ENCODE data around the gene BRD2.
A peak's percentile ranks its signal among the peaks of the same experiment; 100 is the strongest.

Gene BRD2

DNA sequence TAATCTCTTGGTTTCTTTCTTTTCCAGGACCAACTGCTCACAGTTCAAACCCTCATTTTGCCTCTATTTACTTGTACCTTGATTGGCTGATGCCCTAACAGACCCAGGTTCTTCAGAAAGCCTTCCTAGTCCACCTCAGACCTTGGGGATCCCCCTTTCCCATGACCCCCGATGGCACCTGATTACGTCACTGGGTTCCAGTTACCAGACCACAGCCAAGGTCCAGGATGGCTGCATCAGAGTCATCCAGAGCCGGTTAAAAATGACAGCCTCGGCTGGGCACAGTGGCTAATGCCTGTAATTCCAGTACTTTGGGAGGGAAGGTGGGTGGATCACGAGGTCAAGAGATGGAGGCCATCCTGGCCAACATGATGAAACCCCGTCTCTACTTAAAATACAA, 36.5 kb downstream of the BRD2 start:
- Histone ChIP-seq H3K9me3 (ENCODE audit: insufficient read depth, low read length) (no peaks in the 10 kb centered on the region), H3K36me3 (ENCODE audit: insufficient read depth, insufficient read length, low read length) (no peaks in the 10 kb centered on the region), H3K4me1 (ENCODE audit: insufficient read depth, insufficient read length) (no peaks in the 10 kb centered on the region), H3K4me3 (ENCODE audit: insufficient read length, low read depth) (no peak overlapping the region), H3K9ac (ENCODE audit: insufficient read length, low read depth) (no peak overlapping the region), H3K27me3 (ENCODE audit: insufficient read depth, insufficient read length) (peaks cover 5% of the 10 kb centered on the region)
- no peak for TF ChIP-seq ZNF274 (IDR thresholded peaks at IDR 0.05; ENCODE audit: low read depth, low read length)
- no peak for TF ChIP-seq YY1 (IDR thresholded peaks at IDR 0.05; ENCODE audit: insufficient read depth, insufficient read length)
- no peak for TF ChIP-seq SUZ12 (IDR thresholded peaks at IDR 0.05; ENCODE audit: extremely low read depth, insufficient read depth, insufficient read length)
- DNase-seq (ENCODE audit: low read depth, low spot score) = no peak

DNA sequence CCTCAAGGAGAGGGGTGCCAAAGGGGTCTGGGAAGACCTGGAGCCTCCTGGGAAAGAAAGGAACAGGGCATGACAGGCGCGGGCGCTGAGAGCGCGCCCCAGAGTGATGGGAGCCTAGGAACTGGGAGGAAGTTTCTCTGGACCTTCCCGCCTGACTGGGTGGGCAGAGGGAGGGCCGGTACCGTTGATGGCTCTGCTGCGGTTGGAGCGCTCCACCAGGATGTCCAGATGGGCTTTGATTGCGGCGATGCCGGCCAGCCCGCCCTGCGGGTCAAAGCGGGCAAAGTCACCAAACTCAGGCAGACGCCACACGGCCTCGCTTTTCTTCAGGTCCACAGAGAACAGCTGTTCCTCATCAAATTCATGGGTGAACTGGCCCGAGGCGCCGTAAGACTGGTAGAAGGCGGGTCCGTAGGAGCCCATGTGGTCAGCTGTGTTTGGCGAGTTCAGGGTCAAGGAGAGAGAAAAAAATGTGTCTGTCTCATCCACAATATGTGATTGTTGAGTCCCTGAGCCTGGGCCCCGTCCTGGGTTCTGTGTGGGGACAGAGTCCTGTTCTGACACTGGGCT, 39.5 kb downstream of the BRD2 start:
- TF ChIP-seq ZNF274 (IDR thresholded peaks at IDR 0.05; ENCODE audit: low read depth, low read length) = no peak
- no peak for TF ChIP-seq SUZ12 (IDR thresholded peaks at IDR 0.05; ENCODE audit: extremely low read depth, insufficient read depth, insufficient read length)
- TF ChIP-seq YY1 (IDR thresholded peaks at IDR 0.05; ENCODE audit: insufficient read depth, insufficient read length) = no peak
- no peak overlapping the region for H3K9ac ChIP-seq (ENCODE audit: insufficient read length, low read depth)
- DNase-seq (ENCODE audit: low read depth, low spot score) = no peak
- no peaks in the 10 kb centered on the region for H3K9me3 ChIP-seq (ENCODE audit: insufficient read depth, low read length)
- H3K27me3 ChIP-seq (ENCODE audit: insufficient read depth, insufficient read length) = no peaks in the 10 kb centered on the region
- H3K4me1 ChIP-seq (ENCODE audit: insufficient read depth, insufficient read length) = no peaks in the 10 kb centered on the region
- H3K36me3 ChIP-seq (ENCODE audit: insufficient read depth, insufficient read length, low read length) = no peaks in the 10 kb centered on the region
- H3K4me3 ChIP-seq (ENCODE audit: insufficient read length, low read depth) = no peak overlapping the region

DNA sequence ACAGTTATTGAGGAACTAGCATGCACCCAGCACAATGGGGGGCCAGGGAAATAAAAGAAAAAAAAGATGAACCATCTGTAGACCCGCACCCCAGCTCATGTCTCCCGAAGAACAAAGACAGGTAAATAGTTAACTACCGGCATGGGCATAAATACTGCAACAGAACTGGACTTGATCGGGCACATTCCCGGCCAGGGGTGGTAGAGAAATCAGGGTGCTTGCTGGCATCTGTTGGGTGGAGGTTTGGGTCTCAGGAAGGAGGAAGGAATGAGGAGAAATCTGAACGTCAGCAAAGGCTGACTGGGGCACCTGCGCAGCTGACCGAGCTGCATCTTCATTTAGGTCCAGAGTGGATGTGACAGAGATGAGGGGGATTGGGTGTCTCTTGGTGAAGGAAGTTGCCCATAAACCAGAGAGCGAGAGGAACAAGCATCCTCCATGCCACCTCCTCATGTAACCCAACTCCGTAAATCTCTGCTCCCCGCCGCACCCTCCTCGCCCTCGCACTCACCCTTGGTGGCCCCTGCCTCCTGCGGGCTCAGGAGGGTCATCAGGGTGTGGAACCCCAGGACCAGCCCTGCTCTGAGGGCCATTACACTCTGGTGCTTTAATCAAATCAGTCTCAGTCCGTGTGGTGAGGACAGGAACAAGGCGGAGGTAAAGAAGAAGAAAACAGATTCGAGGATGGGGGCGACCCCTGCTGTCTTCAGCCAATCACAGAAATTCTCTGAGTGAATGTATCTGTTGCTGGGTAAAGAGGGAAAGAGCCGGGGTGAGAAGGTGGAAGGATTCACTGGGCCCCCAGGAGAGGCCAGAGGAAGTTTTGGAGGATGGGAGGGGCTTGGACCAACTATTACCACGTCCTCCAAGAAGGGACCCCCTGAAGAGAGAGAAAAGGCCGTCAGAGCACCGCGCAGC, 40.8 kb downstream of the BRD2 start, which contains the start of gene HLA-DOA:
HLA-DOA (minus strand) TSS at position 648 of the 918 bp plus-strand sequence.
- H3K36me3 ChIP-seq (ENCODE audit: insufficient read depth, insufficient read length, low read length) = no peaks in the 10 kb centered on the region
- DNase-seq (ENCODE audit: low read depth, low spot score) = peak; percentile 18
- TF ChIP-seq SUZ12 (IDR thresholded peaks at IDR 0.05; ENCODE audit: extremely low read depth, insufficient read depth, insufficient read length) = no peak
- no peak for TF ChIP-seq YY1 (IDR thresholded peaks at IDR 0.05; ENCODE audit: insufficient read depth, insufficient read length)
- TF ChIP-seq ZNF274 (IDR thresholded peaks at IDR 0.05; ENCODE audit: low read depth, low read length) = no peak
- peak within 1 kb of the TSS; percentile 50 for H3K9ac ChIP-seq (ENCODE audit: insufficient read length, low read depth)
- no peaks in the 10 kb centered on the region for H3K4me1 ChIP-seq (ENCODE audit: insufficient read depth, insufficient read length)
- peak within 1 kb of the TSS; percentile 42 for H3K4me3 ChIP-seq (ENCODE audit: insufficient read length, low read depth)
- H3K27me3 ChIP-seq (ENCODE audit: insufficient read depth, insufficient read length) = no peaks in the 10 kb centered on the region
- H3K9me3 ChIP-seq (ENCODE audit: insufficient read depth, low read length) = no peaks in the 10 kb centered on the region

DNA sequence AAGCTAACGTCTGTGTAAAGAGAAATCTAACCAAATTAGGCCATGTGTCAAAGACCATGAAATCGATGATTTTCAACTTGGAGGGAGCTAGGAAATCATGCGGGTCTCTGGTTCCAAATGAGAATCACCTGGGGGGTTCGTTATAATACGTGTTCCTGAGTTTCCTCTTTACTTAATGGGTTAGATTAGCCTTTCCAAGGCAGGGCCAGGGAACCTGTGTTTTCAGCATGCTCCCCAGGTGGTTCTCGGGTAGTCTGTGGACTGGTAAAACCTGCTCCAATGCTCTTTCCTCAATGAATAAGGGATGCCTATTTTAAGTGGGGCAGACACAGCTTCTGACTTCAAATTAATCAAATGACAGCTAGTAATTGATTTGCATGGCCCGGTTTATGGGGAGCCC, 42.0 kb downstream of the BRD2 start:
- Histone ChIP-seq H3K9ac (ENCODE audit: insufficient read length, low read depth) (no peak overlapping the region), H3K27me3 (ENCODE audit: insufficient read depth, insufficient read length) (no peaks in the 10 kb centered on the region), H3K4me3 (ENCODE audit: insufficient read length, low read depth) (no peak overlapping the region), H3K9me3 (ENCODE audit: insufficient read depth, low read length) (no peaks in the 10 kb centered on the region), H3K36me3 (ENCODE audit: insufficient read depth, insufficient read length, low read length) (no peaks in the 10 kb centered on the region), H3K4me1 (ENCODE audit: insufficient read depth, insufficient read length) (no peaks in the 10 kb centered on the region)
- TF ChIP-seq YY1 (IDR thresholded peaks at IDR 0.05; ENCODE audit: insufficient read depth, insufficient read length) = no peak
- TF ChIP-seq ZNF274 (IDR thresholded peaks at IDR 0.05; ENCODE audit: low read depth, low read length) = no peak
- no peak for TF ChIP-seq SUZ12 (IDR thresholded peaks at IDR 0.05; ENCODE audit: extremely low read depth, insufficient read depth, insufficient read length)
- DNase-seq (ENCODE audit: low read depth, low spot score) = no peak

DNA sequence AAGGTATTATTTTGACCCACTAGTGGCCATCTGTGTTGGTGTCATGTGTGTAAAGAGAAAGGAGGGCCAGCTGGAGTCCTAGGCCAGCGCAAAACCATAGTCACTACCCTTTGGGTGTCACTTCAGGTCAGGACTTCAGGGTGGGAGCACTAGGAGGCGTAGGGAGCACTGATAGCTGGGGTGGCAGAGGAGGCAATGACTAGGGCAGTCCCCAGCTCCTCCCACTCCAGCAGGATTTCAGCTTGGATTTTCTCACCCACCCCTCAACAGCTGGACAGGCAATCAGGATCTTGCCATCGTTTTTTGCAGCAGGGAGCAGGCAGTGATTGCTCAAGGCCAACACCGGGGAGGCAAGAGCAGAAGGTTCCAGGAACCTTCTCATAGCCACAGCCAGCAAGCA, 45.2 kb downstream of the BRD2 start:
- Histone ChIP-seq H3K27me3 (ENCODE audit: insufficient read depth, insufficient read length) (no peaks in the 10 kb centered on the region), H3K4me3 (ENCODE audit: insufficient read length, low read depth) (no peak overlapping the region), H3K9ac (ENCODE audit: insufficient read length, low read depth) (no peak overlapping the region), H3K36me3 (ENCODE audit: insufficient read depth, insufficient read length, low read length) (no peaks in the 10 kb centered on the region), H3K4me1 (ENCODE audit: insufficient read depth, insufficient read length) (no peaks in the 10 kb centered on the region), H3K9me3 (ENCODE audit: insufficient read depth, low read length) (no peaks in the 10 kb centered on the region)
- no peak for DNase-seq (ENCODE audit: low read depth, low spot score)
- TF ChIP-seq ZNF274 (IDR thresholded peaks at IDR 0.05; ENCODE audit: low read depth, low read length) (no peak), SUZ12 (IDR thresholded peaks at IDR 0.05; ENCODE audit: extremely low read depth, insufficient read depth, insufficient read length) (no peak), YY1 (IDR thresholded peaks at IDR 0.05; ENCODE audit: insufficient read depth, insufficient read length) (no peak)

DNA sequence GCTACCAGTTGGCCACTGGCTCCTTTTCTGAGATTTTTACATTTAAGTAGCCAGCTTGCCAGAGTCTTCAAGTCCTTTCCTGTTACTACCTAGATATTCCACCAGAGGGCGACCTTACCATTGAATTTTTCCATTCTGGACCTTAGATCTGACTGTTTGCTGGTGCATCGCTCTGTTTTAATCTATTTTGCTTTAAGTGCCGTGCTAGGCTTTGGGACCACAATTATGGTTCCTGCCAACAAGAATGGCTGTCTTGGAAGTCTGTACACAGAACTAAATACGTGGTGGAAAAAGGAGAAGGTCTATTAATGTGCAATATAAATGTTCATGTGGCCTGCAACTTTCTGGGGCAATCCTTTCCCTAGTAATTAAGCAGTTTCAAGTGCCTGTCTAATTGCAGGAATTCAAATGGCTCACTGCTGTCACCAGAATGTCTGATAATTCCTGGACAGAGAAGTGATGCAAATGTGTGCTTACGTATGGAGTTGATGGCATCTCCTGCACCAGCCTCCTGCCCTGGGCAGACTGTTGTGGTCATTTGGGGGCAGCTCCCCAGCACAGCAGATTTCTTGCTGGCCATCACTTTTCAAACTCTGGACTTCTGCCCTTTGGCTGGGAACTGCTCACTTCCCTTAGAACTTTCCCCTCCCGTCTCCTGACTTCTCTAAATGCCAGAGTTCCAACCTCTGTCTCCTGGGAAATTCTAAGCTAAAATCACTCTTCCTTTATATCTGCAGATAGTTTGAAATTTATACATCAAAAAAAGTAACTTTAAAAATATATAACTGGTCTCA, 46.6 kb downstream of the BRD2 start:
- H3K27me3 ChIP-seq (ENCODE audit: insufficient read depth, insufficient read length) = no peaks in the 10 kb centered on the region
- no peaks in the 10 kb centered on the region for H3K4me1 ChIP-seq (ENCODE audit: insufficient read depth, insufficient read length)
- peak; percentile 54 for DNase-seq (ENCODE audit: low read depth, low spot score)
- H3K4me3 ChIP-seq (ENCODE audit: insufficient read length, low read depth) = no peak overlapping the region
- no peak for TF ChIP-seq YY1 (IDR thresholded peaks at IDR 0.05; ENCODE audit: insufficient read depth, insufficient read length)
- no peak overlapping the region for H3K9ac ChIP-seq (ENCODE audit: insufficient read length, low read depth)
- H3K36me3 ChIP-seq (ENCODE audit: insufficient read depth, insufficient read length, low read length) = no peaks in the 10 kb centered on the region
- H3K9me3 ChIP-seq (ENCODE audit: insufficient read depth, low read length) = no peaks in the 10 kb centered on the region

DNA sequence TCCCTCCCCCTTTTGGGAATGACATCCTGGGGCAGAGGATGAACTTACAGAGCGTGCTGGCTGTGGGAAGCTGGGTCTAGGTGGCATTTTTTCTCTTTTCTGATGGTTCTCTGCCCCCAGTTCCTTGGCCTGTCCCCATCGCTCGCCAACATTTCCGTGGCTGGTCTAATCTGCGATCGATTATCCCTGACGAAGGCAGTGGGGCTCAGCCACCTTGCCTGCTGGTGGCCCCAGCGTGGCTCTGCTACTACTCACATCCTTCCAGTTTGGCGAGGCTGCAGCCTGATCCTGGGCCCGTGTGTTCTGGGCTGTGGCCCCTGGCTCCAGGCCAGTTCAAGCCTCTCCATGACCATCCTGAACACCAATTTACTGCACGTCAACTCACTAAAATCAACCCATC, 47.4 kb downstream of the BRD2 start:
- no peak for DNase-seq (ENCODE audit: low read depth, low spot score)
- H3K9me3 ChIP-seq (ENCODE audit: insufficient read depth, low read length) = no peaks in the 10 kb centered on the region
- no peaks in the 10 kb centered on the region for H3K4me1 ChIP-seq (ENCODE audit: insufficient read depth, insufficient read length)
- H3K27me3 ChIP-seq (ENCODE audit: insufficient read depth, insufficient read length) = no peaks in the 10 kb centered on the region
- H3K9ac ChIP-seq (ENCODE audit: insufficient read length, low read depth) = no peak overlapping the region
- no peak overlapping the region for H3K4me3 ChIP-seq (ENCODE audit: insufficient read length, low read depth)
- TF ChIP-seq YY1 (IDR thresholded peaks at IDR 0.05; ENCODE audit: insufficient read depth, insufficient read length) (no peak), ZNF274 (IDR thresholded peaks at IDR 0.05; ENCODE audit: low read depth, low read length) (no peak)
- H3K36me3 ChIP-seq (ENCODE audit: insufficient read depth, insufficient read length, low read length) = no peaks in the 10 kb centered on the region

All from NT2/D1 (cell line).